ENCODE measurements around the gene ANKRD13D.
"Not testable (repeated sequence)": the region's sequence is repeated elsewhere in the genome, so short reads cannot be mapped to it uniquely, and the experiment has no call there.

The ANKRD13D gene

GRCh38 chr11:67307545-67308001 lies 18.5 kb downstream of the ANKRD13D start:
- no peak for DNase-seq

GRCh38 chr11:67308031-67308866 lies 19.1 kb downstream of the ANKRD13D start:
- no peak for DNase-seq

GRCh38 chr11:67309166-67309565 lies 20.1 kb downstream of the ANKRD13D start:
- DNase-seq: no peak

- DNase-seq: no peak
These were observed 20.6 kb downstream of the ANKRD13D start for GRCh38 chr11:67309661-67310061.

GRCh38 chr11:67310246-67311050 lies 21.3 kb downstream of the ANKRD13D start:
- no peak for DNase-seq

- DNase-seq: no peak
These were observed 22.0 kb downstream of the ANKRD13D start for GRCh38 chr11:67311051-67311555.

GRCh38 chr11:67311556-67312082 lies 22.5 kb downstream of the ANKRD13D start:
- DNase-seq: no peak

- DNase-seq: no peak
These were observed 23.3 kb downstream of the ANKRD13D start for GRCh38 chr11:67312187-67313021.

GRCh38 chr11:67313125-67313890 lies 24.2 kb downstream of the ANKRD13D start:
- DNase-seq: no peak

GRCh38 chr11:67314218-67314617 lies 25.1 kb downstream of the ANKRD13D start:
- DNase-seq: no peak

GRCh38 chr11:67315325-67315909 lies 26.3 kb downstream of the ANKRD13D start:
- DNase-seq: no peak

GRCh38 chr11:67316882-67317204 lies 27.7 kb downstream of the ANKRD13D start:
- DNase-seq: no peak

- peak; percentile 96 to 99 for DNase-seq
These were observed 28.2 kb downstream of the ANKRD13D start for GRCh38 chr11:67317205-67317887.

- no peak for DNase-seq
These were observed 28.9 kb downstream of the ANKRD13D start for GRCh38 chr11:67317888-67318555.

GRCh38 chr11:67318876-67319275 lies 29.8 kb downstream of the ANKRD13D start:
- DNase-seq: not testable (repeated sequence)

GRCh38 chr11:67320011-67320410 lies 30.9 kb downstream of the ANKRD13D start:
- DNase-seq: no peak

GRCh38 chr11:67320691-67321090 lies 31.6 kb downstream of the ANKRD13D start:
- DNase-seq: no peak

- DNase-seq: no peak
These were observed 32.3 kb downstream of the ANKRD13D start for GRCh38 chr11:67321313-67321871.

- DNase-seq: no peak
These were observed 32.9 kb downstream of the ANKRD13D start for GRCh38 chr11:67322049-67322448.

- no peak for DNase-seq
These were observed 34.4 kb downstream of the ANKRD13D start for GRCh38 chr11:67323526-67323925.

Data from NCI-H1930 (cell line).